H1 (cell line): Measurements from ENCODE around the gene TSHZ2. TPM values are rescaled to one million over a fixed set of nuclear protein-coding genes. Genes with fewer than 3 reads are reported as not detected.

ENCODE experiments used
- BRCA1 ChIP-seq: IDR thresholded peaks from 2 replicates; pipeline ENCODE4 v1.6.1; 2012; ENCODE audit warnings: low read depth, low read length, improper control_type of control experiment
- CEBPB ChIP-seq: IDR thresholded peaks from 2 replicates; pipeline ENCODE4 v1.6.1; 2012; ENCODE audit warnings: low read depth, low read length
- CHD2 ChIP-seq: IDR thresholded peaks from 2 replicates; pipeline ENCODE4 v1.6.1; 2012; ENCODE audit warnings: low read length, improper control_type of control experiment
- EZH2 ChIP-seq: fragments of 200-600 bp; sonication (generic); IDR thresholded peaks from 2 replicates; pipeline ENCODE4 v1.7.1; 2012; ENCODE audit warnings: low read depth, mild to moderate bottlenecking, moderate library complexity, low read length, inconsistent platforms; ENCODE audit not compliant: severe bottlenecking
- FOSL1 ChIP-seq: IDR thresholded peaks from 2 replicates; pipeline ENCODE4 v1.6.1; 2011; ENCODE audit warnings: mild to moderate bottlenecking, low read depth, low read length, moderate library complexity; ENCODE audit not compliant: insufficient read depth
- KDM1A ChIP-seq: fragments of 200-600, 300-600 bp; sonication (generic); IDR thresholded peaks from 2 replicates; pipeline ENCODE4 v1.7.1; 2016; ENCODE audit warnings: mild to moderate bottlenecking, low read length, borderline replicate concordance
- POLR2AphosphoS5 ChIP-seq: IDR thresholded peaks from 2 replicates; pipeline ENCODE4 v1.6.1; 2011; ENCODE audit warnings: low read depth, low read length
- SAP30 ChIP-seq: fragments of 300-600 bp; sonication (generic); IDR thresholded peaks from 2 replicates; pipeline ENCODE4 v1.7.1; 2012; ENCODE audit warnings: low read length, moderate library complexity, mild to moderate bottlenecking, inconsistent platforms; ENCODE audit not compliant: insufficient read depth, insufficient replicate concordance
- SRF ChIP-seq: IDR thresholded peaks from 2 replicates; pipeline ENCODE4 v1.6.1; 2011; ENCODE audit warnings: mild to moderate bottlenecking, low read depth, low read length, moderate library complexity
- SUZ12 ChIP-seq: fragments of 200-600 bp; sonication (generic); IDR thresholded peaks from 2 replicates; pipeline ENCODE4 v1.6.1; 2012; ENCODE audit warnings: mild to moderate bottlenecking, inconsistent platforms, low read length, moderate library complexity, mixed read lengths
- TCF12 ChIP-seq: IDR thresholded peaks from 2 replicates; pipeline ENCODE4 v1.6.1; 2011; ENCODE audit warnings: low read depth, mild to moderate bottlenecking, low read length
- ZNF274 ChIP-seq: IDR thresholded peaks from 2 replicates; pipeline ENCODE4 v1.7.0; 2012; ENCODE audit warnings: low read length, borderline replicate concordance; ENCODE audit errors: extremely low read depth
- polyA plus RNA-seq, 7 experiments: library from polyadenylated mRNA; depleted of rRNA in 3 of 7; stranded (reverse) in 5 of 7; unstranded in 2 of 7; fragments of >200 nt in 5 of 7; fragments of 200-250 nt in 2 of 7; gene quantifications; 1 replicate in 5 of 7; 2 replicates in 1 of 7; 4 replicates in 1 of 7; pipeline versions ENCODE4 v1.2.1 to v1.2.3, GENCODE V29; 2011 to 2013; ENCODE audit warnings: missing spikeins in 2 of 7, mixed read lengths in 2 of 7
- total RNA-seq: library from RNA; stranded (reverse); fragmentation: NEBNext Ultra II Directional; extraction: Animal tissue kit (Norgen Biotek cat#: 25700); gene quantifications from 2 replicates; pipeline ENCODE4 v1.2.1, GENCODE V29; 2021
- TF ChIP-seq, protein P1 (sequence below): IDR thresholded peaks from 2 replicates; pipeline ENCODE4 v1.6.1; 2012; ENCODE audit warnings: inconsistent platforms
- TF ChIP-seq, protein P2 (sequence below): IDR thresholded peaks from 2 replicates; pipeline ENCODE4 v1.6.1; 2012; ENCODE audit warnings: low read length, inconsistent platforms
- TF ChIP-seq, protein P3 (sequence below), 3 experiments: IDR thresholded peaks; 1 replicate in 2 of 3; 2 replicates in 1 of 3; pipeline versions ENCODE4 v1.5.1 to v1.6.1; 2011; ENCODE audit warnings: low read length in 3 of 3, mild to moderate bottlenecking in 3 of 3, inconsistent platforms in 2 of 3, low read depth in 1 of 3, moderate library complexity in 1 of 3; ENCODE audit not compliant: insufficient read depth in 1 of 3; ENCODE audit errors: control extremely low read depth in 1 of 3
- TF ChIP-seq, protein P4 (sequence below): IDR thresholded peaks from 2 replicates; pipeline ENCODE4 v1.6.1; 2012; ENCODE audit warnings: inconsistent platforms

The TSHZ2 gene
- total and polyA plus RNA-seq, 2 of the 8 experiments (the other 6 are each of a cell fraction or from before 2014, with no cell fraction given) = 0.14 to 0.30 TPM

DNA sequence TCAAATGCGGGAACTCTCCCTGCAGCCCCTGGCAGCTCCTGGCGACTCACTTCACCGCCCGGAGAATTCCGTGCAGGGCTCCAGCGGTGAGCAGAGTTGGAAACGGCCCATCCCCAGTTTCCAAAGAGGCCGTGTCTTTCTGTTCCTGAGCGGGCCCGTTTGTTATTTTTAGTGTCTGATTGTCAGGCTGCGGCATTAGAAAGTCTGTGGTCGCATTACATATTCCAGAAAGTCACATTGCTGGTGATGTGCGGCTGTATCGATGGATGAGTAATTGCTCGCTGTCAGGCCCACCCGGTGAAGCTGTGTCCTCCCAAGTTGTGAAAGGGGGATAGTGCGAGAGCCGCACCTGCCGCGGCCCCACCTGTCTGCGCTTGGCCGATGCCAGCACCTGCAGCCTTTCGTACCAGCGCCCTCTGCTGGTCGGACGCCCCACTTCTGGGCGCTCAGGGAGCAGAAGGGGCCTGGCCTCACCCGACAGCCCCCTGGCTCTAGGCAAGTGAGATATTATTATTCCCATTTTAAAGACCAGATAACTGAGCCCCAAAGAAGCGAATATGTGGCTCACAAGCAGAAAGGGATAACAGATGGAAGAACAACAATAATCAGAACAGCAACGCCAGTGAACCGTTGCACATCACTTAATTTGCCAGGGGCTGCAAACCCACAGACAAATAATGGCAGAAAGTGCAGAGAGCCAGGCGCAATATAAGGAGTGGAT is 244.9 kb downstream of the TSHZ2 start (continued):
- TF ChIP-seq TCF12 (peak; percentile 92; the same call in 1 of the 2 replicates), POLR2AphosphoS5 (no peak), ZNF274 (no peak), BRCA1 (no peak), FOSL1 (no peak), SUZ12 (no peak), CHD2 (0 out of 2 replicates have a peak, but pooled peaks have one; percentile 15), CEBPB (no peak), SAP30 (no peak), EZH2 (no peak), SRF (no peak), KDM1A (peak; percentile 92)
- TF ChIP-seq, protein P1, sequence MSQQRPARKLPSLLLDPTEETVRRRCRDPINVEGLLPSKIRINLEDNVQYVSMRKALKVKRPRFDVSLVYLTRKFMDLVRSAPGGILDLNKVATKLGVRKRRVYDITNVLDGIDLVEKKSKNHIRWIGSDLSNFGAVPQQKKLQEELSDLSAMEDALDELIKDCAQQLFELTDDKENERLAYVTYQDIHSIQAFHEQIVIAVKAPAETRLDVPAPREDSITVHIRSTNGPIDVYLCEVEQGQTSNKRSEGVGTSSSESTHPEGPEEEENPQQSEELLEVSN = peak; percentile 68; the same call in 1 of the 2 replicates
- TF ChIP-seq, protein P2, sequence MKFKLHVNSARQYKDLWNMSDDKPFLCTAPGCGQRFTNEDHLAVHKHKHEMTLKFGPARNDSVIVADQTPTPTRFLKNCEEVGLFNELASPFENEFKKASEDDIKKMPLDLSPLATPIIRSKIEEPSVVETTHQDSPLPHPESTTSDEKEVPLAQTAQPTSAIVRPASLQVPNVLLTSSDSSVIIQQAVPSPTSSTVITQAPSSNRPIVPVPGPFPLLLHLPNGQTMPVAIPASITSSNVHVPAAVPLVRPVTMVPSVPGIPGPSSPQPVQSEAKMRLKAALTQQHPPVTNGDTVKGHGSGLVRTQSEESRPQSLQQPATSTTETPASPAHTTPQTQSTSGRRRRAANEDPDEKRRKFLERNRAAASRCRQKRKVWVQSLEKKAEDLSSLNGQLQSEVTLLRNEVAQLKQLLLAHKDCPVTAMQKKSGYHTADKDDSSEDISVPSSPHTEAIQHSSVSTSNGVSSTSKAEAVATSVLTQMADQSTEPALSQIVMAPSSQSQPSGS = no peak
- TF ChIP-seq, protein P3, sequence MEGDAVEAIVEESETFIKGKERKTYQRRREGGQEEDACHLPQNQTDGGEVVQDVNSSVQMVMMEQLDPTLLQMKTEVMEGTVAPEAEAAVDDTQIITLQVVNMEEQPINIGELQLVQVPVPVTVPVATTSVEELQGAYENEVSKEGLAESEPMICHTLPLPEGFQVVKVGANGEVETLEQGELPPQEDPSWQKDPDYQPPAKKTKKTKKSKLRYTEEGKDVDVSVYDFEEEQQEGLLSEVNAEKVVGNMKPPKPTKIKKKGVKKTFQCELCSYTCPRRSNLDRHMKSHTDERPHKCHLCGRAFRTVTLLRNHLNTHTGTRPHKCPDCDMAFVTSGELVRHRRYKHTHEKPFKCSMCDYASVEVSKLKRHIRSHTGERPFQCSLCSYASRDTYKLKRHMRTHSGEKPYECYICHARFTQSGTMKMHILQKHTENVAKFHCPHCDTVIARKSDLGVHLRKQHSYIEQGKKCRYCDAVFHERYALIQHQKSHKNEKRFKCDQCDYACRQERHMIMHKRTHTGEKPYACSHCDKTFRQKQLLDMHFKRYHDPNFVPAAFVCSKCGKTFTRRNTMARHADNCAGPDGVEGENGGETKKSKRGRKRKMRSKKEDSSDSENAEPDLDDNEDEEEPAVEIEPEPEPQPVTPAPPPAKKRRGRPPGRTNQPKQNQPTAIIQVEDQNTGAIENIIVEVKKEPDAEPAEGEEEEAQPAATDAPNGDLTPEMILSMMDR (IDR thresholded peaks at IDR 0.05; ENCODE audit: control extremely low read depth in 1 of 3, insufficient read depth in 1 of 3, low read depth in 1 of 3, low read length in 3 of 3) = peak; percentile 85 to 89 (median 88)
- TF ChIP-seq, protein P4, sequence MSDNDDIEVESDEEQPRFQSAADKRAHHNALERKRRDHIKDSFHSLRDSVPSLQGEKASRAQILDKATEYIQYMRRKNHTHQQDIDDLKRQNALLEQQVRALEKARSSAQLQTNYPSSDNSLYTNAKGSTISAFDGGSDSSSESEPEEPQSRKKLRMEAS = peak; percentile 82
